H1 (cell line): Measurements from ENCODE around the gene DDX31. TPM values are rescaled to one million over a fixed set of nuclear protein-coding genes. Genes with fewer than 3 reads are reported as not detected.

ENCODE experiments used
- CTCF ChIA-PET: fragments of 300-600 bp; sonication (Branson Sonifier 250); formaldehyde crosslinking; loops from one replicate; lab custom pipeline; 2021; ENCODE audit not compliant: partially characterized antibody; lab: Charles Lee
- POLR2A ChIA-PET: fragments of 300-600 bp; sonication (Branson Sonifier 250); formaldehyde crosslinking; loops from one replicate; lab custom pipeline; 2021; ENCODE audit warnings: inconsistent platforms; ENCODE audit not compliant: partially characterized antibody; lab: Charles Lee
- DNase-seq, 2 experiments: peaks; one replicate each; pipeline versions ENCODE4 v3.0.0 to v3.0.0-alpha.2; 2010 to 2022; ENCODE audit warnings: low spot score in 2 of 2, low read depth in 1 of 2, mixed read lengths in 1 of 2
- FAIRE-seq: peaks from 2 replicates; lab custom pipeline; 2011; peaks lifted over from hg19 to GRCh38; lab: Jason Lieb, UNC
- H2AFZ ChIP-seq: 2 replicates; pipeline ENCODE4 v1.8.1; 2012; ENCODE audit warnings: low read length, inconsistent platforms
- H2AK5ac ChIP-seq: 2 replicates; pipeline ENCODE4 v1.6.1; 2013; ENCODE audit warnings: low read depth, low read length
- H2BK120ac ChIP-seq: replicated peaks from 2 replicates; pipeline ENCODE3; 2013; ENCODE audit warnings: low read depth, low read length, inconsistent platforms
- H2BK12ac ChIP-seq: 2 replicates; pipeline ENCODE4 v1.6.1; 2013; ENCODE audit warnings: low read depth, low read length
- H2BK15ac ChIP-seq: 2 replicates; pipeline ENCODE4 v1.6.1; 2013; ENCODE audit warnings: low read length
- H2BK20ac ChIP-seq: 2 replicates; pipeline ENCODE4 v1.6.1; 2013; ENCODE audit warnings: low read length
- H2BK5ac ChIP-seq: 2 replicates; pipeline ENCODE4 v1.6.1; 2013; ENCODE audit warnings: low read depth, low read length
- H3K14ac ChIP-seq: 2 replicates; pipeline ENCODE4 v1.6.1; 2013; ENCODE audit warnings: inconsistent platforms; ENCODE audit not compliant: insufficient read length
- H3K18ac ChIP-seq: 2 replicates; pipeline ENCODE4 v1.6.1; 2013; ENCODE audit warnings: low read length; ENCODE audit errors: extremely low read depth
- H3K23ac ChIP-seq: 2 replicates; pipeline ENCODE4 v1.6.1; 2013; ENCODE audit warnings: inconsistent platforms; ENCODE audit not compliant: insufficient read length
- H3K23me2 ChIP-seq: 2 replicates; pipeline ENCODE4 v1.6.1; 2013; ENCODE audit warnings: low read depth, low read length
- H3K27ac ChIP-seq: 2 replicates; pipeline ENCODE4 v1.6.1; 2011; ENCODE audit warnings: low read depth, low read length, inconsistent platforms
- H3K27me3 ChIP-seq, 4 experiments: replicated peaks in 1 of 4; 1 replicate in 1 of 4; 2 replicates in 3 of 4; pipeline versions ENCODE4 v1.6.1 to v1.8.1; 2011 to 2013; ENCODE audit warnings: low read length in 3 of 4, mild to moderate bottlenecking in 3 of 4, inconsistent platforms in 2 of 4, mixed read lengths in 2 of 4, moderate library complexity in 1 of 4; ENCODE audit not compliant: control insufficient read depth in 3 of 4, insufficient read depth in 3 of 4; ENCODE audit errors: extremely low read depth in 1 of 4
- H3K36me3 ChIP-seq, 4 experiments: 2 replicates each; pipeline versions ENCODE4 v1.6.1 to v1.8.1; 2011 to 2013; ENCODE audit warnings: mild to moderate bottlenecking in 4 of 4, low read length in 3 of 4, moderate library complexity in 2 of 4, control low read depth in 1 of 4, inconsistent platforms in 1 of 4; ENCODE audit not compliant: insufficient read depth in 4 of 4, control insufficient read depth in 2 of 4
- H3K4ac ChIP-seq: replicated peaks from 2 replicates; pipeline ENCODE3; 2013; ENCODE audit warnings: low read length, low read depth, mixed read lengths, inconsistent platforms; ENCODE audit not compliant: insufficient read length
- H3K4me1 ChIP-seq, 4 experiments: replicated peaks in 1 of 4; 1 replicate in 1 of 4; 2 replicates in 3 of 4; pipeline versions ENCODE4 v1.6.1 to v1.8.1; 2011 to 2013; ENCODE audit warnings: low read length in 3 of 4, inconsistent platforms in 2 of 4, mixed read lengths in 1 of 4; ENCODE audit not compliant: insufficient read depth in 4 of 4, control insufficient read depth in 3 of 4
- H3K4me2 ChIP-seq, 2 experiments: 2 replicates each; pipeline versions ENCODE4 v1.6.1 to v1.8.1; 2011 to 2013; ENCODE audit warnings: low read depth in 2 of 2, low read length in 2 of 2, control low read depth in 1 of 2, inconsistent platforms in 1 of 2, mild to moderate bottlenecking in 1 of 2; ENCODE audit not compliant: insufficient read depth in 1 of 2
- H3K4me3 ChIP-seq, 4 experiments: fragments of 200-600, 300-600 bp in 1 of 4; sonication (generic), shearing (Covaris generic), sonication (Bioruptor Twin) in 1 of 4; 2 replicates each; pipeline versions ENCODE4 v1.5.1 to v1.8.1; 2011 to 2016; ENCODE audit warnings: low read length in 4 of 4, low read depth in 3 of 4, control low read depth in 2 of 4, inconsistent platforms in 2 of 4, mild to moderate bottlenecking in 2 of 4, mixed read lengths in 1 of 4, moderate library complexity in 1 of 4; ENCODE audit not compliant: insufficient read depth in 2 of 4; ENCODE audit errors: extremely low read depth in 1 of 4
- H3K56ac ChIP-seq: replicated peaks from 2 replicates; pipeline ENCODE3; 2013; ENCODE audit warnings: low read depth, mild to moderate bottlenecking, mixed read lengths, low read length, inconsistent platforms; ENCODE audit not compliant: insufficient read length
- H3K79me1 ChIP-seq: 2 replicates; pipeline ENCODE4 v1.6.1; 2013; ENCODE audit warnings: low read depth, low read length, control low read depth
- H3K79me2 ChIP-seq, 2 experiments: 2 replicates each; pipeline versions ENCODE4 v1.6.1 to v1.8.1; 2012 to 2013; ENCODE audit warnings: low read length in 2 of 2, mild to moderate bottlenecking in 2 of 2, inconsistent platforms in 1 of 2; ENCODE audit not compliant: insufficient read depth in 2 of 2, control insufficient read depth in 1 of 2
- H3K9ac ChIP-seq, 4 experiments: replicated peaks in 1 of 4; 1 replicate in 1 of 4; 2 replicates in 3 of 4; pipeline versions ENCODE4 v1.6.1 to v1.8.1; 2011 to 2013; ENCODE audit warnings: low read depth in 3 of 4, low read length in 3 of 4, control low read depth in 2 of 4, mild to moderate bottlenecking in 2 of 4, moderate library complexity in 2 of 4, inconsistent platforms in 1 of 4; ENCODE audit errors: extremely low read depth in 1 of 4
- H3K9me3 ChIP-seq, 2 experiments: 2 replicates each; pipeline versions ENCODE4 v1.6.1 to v1.8.1; 2012 to 2013; ENCODE audit warnings: mild to moderate bottlenecking in 2 of 2, moderate library complexity in 2 of 2, control low read depth in 1 of 2, inconsistent platforms in 1 of 2, low read depth in 1 of 2, low read length in 1 of 2, mixed read lengths in 1 of 2; ENCODE audit not compliant: insufficient read depth in 2 of 2
- H4K20me1 ChIP-seq, 2 experiments: replicated peaks in 1 of 2; 2 replicates each; pipeline versions ENCODE3 to v1.8.1; 2011 to 2013; ENCODE audit warnings: inconsistent platforms in 2 of 2, low read length in 2 of 2, mild to moderate bottlenecking in 1 of 2; ENCODE audit not compliant: insufficient read depth in 2 of 2, control insufficient read depth in 1 of 2
- H4K5ac ChIP-seq: 2 replicates; pipeline ENCODE4 v1.6.1; 2013; ENCODE audit warnings: low read length, low read depth, mixed read lengths, inconsistent platforms; ENCODE audit not compliant: insufficient read length
- H4K8ac ChIP-seq: 2 replicates; pipeline ENCODE4 v1.8.0; 2013; ENCODE audit warnings: mild to moderate bottlenecking, moderate library complexity, low read length, inconsistent platforms; ENCODE audit not compliant: insufficient read depth; ENCODE audit errors: extremely low read depth
- H4K91ac ChIP-seq: replicated peaks from 2 replicates; pipeline ENCODE3; 2013; ENCODE audit warnings: low read length, mixed read lengths, inconsistent platforms; ENCODE audit not compliant: insufficient read length
- CTBP2 ChIP-seq: IDR thresholded peaks from 2 replicates; pipeline ENCODE4 v1.7.0; 2011; ENCODE audit warnings: borderline replicate concordance, mild to moderate bottlenecking, moderate library complexity, mixed read lengths, low read length; ENCODE audit not compliant: insufficient read depth, insufficient read length
- EGR1 ChIP-seq: IDR thresholded peaks from 2 replicates; pipeline ENCODE4 v1.6.1; 2011; ENCODE audit warnings: low read depth, low read length, borderline replicate concordance
- EP300 ChIP-seq, 2 experiments: IDR thresholded peaks; 1 replicate in 1 of 2; 2 replicates in 1 of 2; pipeline ENCODE4 v1.6.1; 2011 to 2012; ENCODE audit warnings: low read depth in 2 of 2, low read length in 2 of 2, mild to moderate bottlenecking in 2 of 2, borderline replicate concordance in 1 of 2, inconsistent platforms in 1 of 2, moderate library complexity in 1 of 2
- HDAC2 ChIP-seq, 2 experiments: fragments of 300-600 bp in 1 of 2; sonication (generic) in 1 of 2; IDR thresholded peaks; 2 replicates each; pipeline ENCODE4 v1.6.1; 2011 to 2012; ENCODE audit warnings: low read depth in 2 of 2, low read length in 2 of 2, mild to moderate bottlenecking in 2 of 2, moderate library complexity in 2 of 2, borderline replicate concordance in 1 of 2, inconsistent platforms in 1 of 2
- JUND ChIP-seq: IDR thresholded peaks from 2 replicates; pipeline ENCODE4 v1.6.1; 2011; ENCODE audit warnings: mild to moderate bottlenecking, improper control_type of control experiment, low read length
- NRF1 ChIP-seq: IDR thresholded peaks from 2 replicates; pipeline ENCODE4 v1.6.1; 2011; ENCODE audit warnings: mild to moderate bottlenecking, low read depth, low read length, improper control_type of control experiment
- POU5F1 ChIP-seq: IDR thresholded peaks from 2 replicates; pipeline ENCODE4 v1.6.1; 2011; ENCODE audit warnings: low read depth, mild to moderate bottlenecking, low read length, moderate library complexity
- RNF2 ChIP-seq: fragments of 200-900, 300-1000 bp; sonication (generic); IDR thresholded peaks from 2 replicates; pipeline ENCODE4 v1.7.1; 2016; ENCODE audit warnings: borderline replicate concordance, low read depth, mild to moderate bottlenecking, antibody characterized with exemption, low read length; ENCODE audit not compliant: poor library complexity, severe bottlenecking; ENCODE audit errors: missing control alignments
- TAF1 ChIP-seq: IDR thresholded peaks from 2 replicates; pipeline ENCODE4 v1.6.1; 2011; ENCODE audit warnings: mild to moderate bottlenecking, low read depth, low read length
- WGBS, 2 experiments: shearing (Covaris generic) in 1 of 2; methylation state at CpG; one replicate each; pipeline versions ENCODE4 v1.1.6 to v1.1.7; 2013 to 2015; ENCODE audit warnings: low lambda C conversion rate in 2 of 2, mixed read lengths in 2 of 2, inconsistent platforms in 1 of 2, low coverage in 1 of 2, missing lambda C conversion rate in 1 of 2; ENCODE audit not compliant: insufficient replicate concordance in 2 of 2, insufficient coverage in 1 of 2, insufficient read length in 1 of 2; ENCODE audit errors: extremely low coverage in 1 of 2, missing lambda C conversion rate in 1 of 2; 5-methylcytosine and 5-hydroxymethylcytosine counted together
- polyA plus RNA-seq, 7 experiments: library from polyadenylated mRNA; depleted of rRNA in 3 of 7; stranded (reverse) in 5 of 7; unstranded in 2 of 7; fragments of >200 nt in 5 of 7; fragments of 200-250 nt in 2 of 7; gene quantifications; 1 replicate in 5 of 7; 2 replicates in 1 of 7; 4 replicates in 1 of 7; pipeline versions ENCODE4 v1.2.1 to v1.2.3, GENCODE V29; 2011 to 2013; ENCODE audit warnings: missing spikeins in 2 of 7, mixed read lengths in 2 of 7
- total RNA-seq: library from RNA; stranded (reverse); fragmentation: NEBNext Ultra II Directional; extraction: Animal tissue kit (Norgen Biotek cat#: 25700); gene quantifications from 2 replicates; pipeline ENCODE4 v1.2.1, GENCODE V29; 2021
- TF ChIP-seq, protein P1 (sequence below): IDR thresholded peaks from 2 replicates; pipeline ENCODE4 v1.6.1; 2011; ENCODE audit warnings: low read length, improper control_type of control experiment

DDX31 gene
- total and polyA plus RNA-seq, 2 of the 8 experiments (the other 6 are each of a cell fraction or from before 2014, with no cell fraction given): 9.5 to 23.7 TPM

DNA sequence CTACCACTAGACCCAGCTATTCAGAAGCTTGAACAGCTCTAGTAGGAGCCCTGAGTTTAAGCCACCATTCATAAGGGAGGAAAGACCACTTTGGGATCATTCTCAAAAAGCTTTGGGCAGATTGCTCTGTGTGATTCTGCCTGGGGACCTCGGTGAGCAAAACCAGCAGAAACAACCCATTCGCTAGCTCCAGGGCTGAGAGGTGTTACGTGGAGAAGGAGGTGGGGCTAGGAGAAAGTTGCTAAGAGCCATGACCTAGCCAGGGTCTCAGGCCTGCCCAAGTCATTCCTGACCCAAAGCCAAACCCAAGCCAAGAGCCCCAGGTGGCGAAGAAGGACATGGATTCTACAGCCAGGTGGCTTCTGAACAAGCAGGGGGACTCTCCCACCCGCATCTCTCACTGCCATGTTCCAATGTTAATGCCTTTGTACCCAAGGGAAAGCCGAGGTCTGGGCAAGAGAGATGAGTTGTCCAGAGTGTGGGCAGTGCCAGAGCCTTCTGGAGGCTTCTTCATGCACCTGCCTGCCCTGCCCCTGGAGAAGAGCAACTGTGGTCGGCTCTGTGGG, 91.3 kb downstream of the DDX31 start:
- Histone ChIP-seq H2BK12ac (no peak overlapping the region), H4K8ac (no peak overlapping the region), H3K27ac (no peak overlapping the region), H2BK20ac (no peak overlapping the region), H3K79me2 (no peaks in the 10 kb centered on the region), H3K79me1 (no peaks in the 10 kb centered on the region; the same call in 1 of the 2 replicates), H2AFZ (no peak overlapping the region), H3K4me1 (peaks cover 0 to 24% (median 13%) of the 10 kb centered on the region in 4 experiments; a peak in 6 of 7 replicates), H3K4me3 (no peak overlapping the region), H4K20me1 (peaks cover 6 to 17% of the 10 kb centered on the region in 2 experiments), H3K18ac (no peak overlapping the region; the same call in 1 of the 2 replicates), H3K36me3 (peaks cover 0 to 4% (median 0%) of the 10 kb centered on the region in 4 experiments; a peak in 1 of 8 replicates), H3K9ac (no peak overlapping the region; a peak in 2 of 7 replicates), H3K56ac (no peak overlapping the region), H2AK5ac (no peak overlapping the region), H2BK120ac (no peak overlapping the region), H3K9me3 (no peaks in the 10 kb centered on the region), H3K27me3 (peaks cover 57 to 84% (median 82%) of the 10 kb centered on the region in 4 experiments), H2BK15ac (0 out of 2 replicates have a peak overlapping the region, but pooled peaks have one; percentile 46), H3K4ac (peak overlapping the region; percentile 41), H3K23ac (no peak overlapping the region), H3K4me2 (no peak overlapping the region; a peak in 1 of 4 replicates), H3K23me2 (peaks cover 4% of the 10 kb centered on the region; the same call in 1 of the 2 replicates), H4K91ac (no peak overlapping the region), H2BK5ac (no peak overlapping the region), H4K5ac (no peak overlapping the region), H3K14ac (no peak overlapping the region)
- no peak for FAIRE-seq
- ChIA-PET CTCF (interaction anchor here (1.3 to 1.5 kb wide), 6 partner anchors 11 to 222 kb away, joined by 3 to 8 read pairs (median 4); no protein-coding TSS in a partner anchor), POLR2A (no interaction called here)
- no peak for DNase-seq
- WGBS, 2 experiments: 58% methylated on average over 7 of the region's 7 CpGs; no CpG with 5 or more reads in 1 of the 2 experiments
- no peak for TF ChIP-seq EP300 (IDR thresholded peaks at IDR 0.05; ENCODE audit: borderline replicate concordance in 1 of 2, low read depth in 2 of 2, low read length in 2 of 2)
- TF ChIP-seq CTBP2: no peak
- TF ChIP-seq RNF2: no peak
- TF ChIP-seq, protein P1, sequence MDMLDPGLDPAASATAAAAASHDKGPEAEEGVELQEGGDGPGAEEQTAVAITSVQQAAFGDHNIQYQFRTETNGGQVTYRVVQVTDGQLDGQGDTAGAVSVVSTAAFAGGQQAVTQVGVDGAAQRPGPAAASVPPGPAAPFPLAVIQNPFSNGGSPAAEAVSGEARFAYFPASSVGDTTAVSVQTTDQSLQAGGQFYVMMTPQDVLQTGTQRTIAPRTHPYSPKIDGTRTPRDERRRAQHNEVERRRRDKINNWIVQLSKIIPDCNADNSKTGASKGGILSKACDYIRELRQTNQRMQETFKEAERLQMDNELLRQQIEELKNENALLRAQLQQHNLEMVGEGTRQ: no peak
- TF ChIP-seq HDAC2 (IDR thresholded peaks at IDR 0.05; ENCODE audit: borderline replicate concordance in 1 of 2, low read depth in 2 of 2, low read length in 2 of 2): no peak
- no peak for TF ChIP-seq TAF1
- no peak for TF ChIP-seq EGR1
- TF ChIP-seq POU5F1: no peak
- TF ChIP-seq JUND: no peak
- no peak for TF ChIP-seq NRF1
